ENCODE results near the gene AXIN1.

- TF ChIP-seq POLR2AphosphoS5 (IDR thresholded peaks at IDR 0.05): no peak
- TF ChIP-seq CTCF (IDR thresholded peaks at IDR 0.05): no peak
- TF ChIP-seq POLR2A (IDR thresholded peaks at IDR 0.05): no peak
Measured at GRCh38 chr16:396605-397004, 44.1 kb upstream of the AXIN1 start.
